T-helper 1 cell treated with Interleukin-12 subunit alpha and Interleukin-12 subunit beta and Interleukin-4 antibody, amounts not matched to agents 30 ng/mL and 1 ng/mL, for 36 hours (primary cell): ENCODE data around the gene PIK3R6. TPM values are rescaled to one million over a fixed set of nuclear protein-coding genes. Genes with fewer than 3 reads are reported as not detected.

ENCODE experiments used
- intact Hi-C: fragments of 100-400 bp; cut with micrococcal nuclease; formaldehyde crosslinking; loops from one replicate; pipeline ENCODE4 v1.15.1; 2024
- total RNA-seq: library from RNA; stranded (reverse); gene quantifications from 2 replicates; pipeline ENCODE4 v1.2.3, GENCODE V29; 2022

The PIK3R6 gene
- total RNA-seq, 1 donor from 2014 or later = 4.3 TPM

DNA sequence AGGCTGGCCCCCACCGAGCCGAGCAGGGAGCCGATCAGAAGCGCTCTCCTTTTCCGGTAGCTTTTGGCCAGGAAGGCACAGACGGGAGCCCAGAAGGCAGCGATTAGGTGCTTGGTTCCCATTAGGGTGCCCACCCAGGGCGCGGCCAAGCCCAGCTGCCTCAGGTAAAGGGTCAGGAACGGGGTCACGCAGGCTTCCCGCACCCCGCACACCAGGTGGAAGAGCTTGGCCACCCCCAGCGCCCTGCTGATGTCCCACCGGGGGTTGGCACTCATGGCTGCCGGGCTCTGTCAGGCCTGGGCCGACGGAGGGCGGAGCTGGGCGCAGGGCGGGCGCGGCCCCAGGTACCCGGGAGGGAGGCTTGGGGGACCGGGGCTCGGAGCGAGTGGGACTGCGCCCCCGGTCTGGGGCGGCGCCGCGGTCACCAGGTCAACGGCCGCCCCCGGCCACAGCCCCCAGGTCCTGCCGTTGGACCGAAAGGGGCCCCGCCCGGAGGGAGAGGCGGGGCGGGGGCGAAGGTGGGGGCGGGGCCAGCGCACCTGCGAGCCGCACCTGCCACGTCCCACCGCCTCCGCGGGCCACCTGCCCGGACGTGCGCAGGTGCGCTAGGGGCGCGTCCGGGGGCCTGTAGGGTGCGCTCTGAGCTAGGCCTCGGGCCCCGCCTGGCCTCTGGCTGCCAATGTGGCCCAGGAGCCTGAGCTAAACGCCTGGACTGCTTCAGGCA lies 68.5 kb downstream of the PIK3R6 start, which contains the start of gene MFSD6L:
TSS of gene MFSD6L (minus strand) at position 520 of the 724 bp plus-strand sequence. CDS start at position 275, 245 bp downstream.
- intact Hi-C loops = no loop called here

GRCh38 chr17:8798176-8798845 lies 69.2 kb downstream of the PIK3R6 start:
- intact Hi-C loops = no loop called here

- intact Hi-C loops = no loop called here
Observed at GRCh38 chr17:8797621-8798175, 69.8 kb downstream of the PIK3R6 start.

DNA sequence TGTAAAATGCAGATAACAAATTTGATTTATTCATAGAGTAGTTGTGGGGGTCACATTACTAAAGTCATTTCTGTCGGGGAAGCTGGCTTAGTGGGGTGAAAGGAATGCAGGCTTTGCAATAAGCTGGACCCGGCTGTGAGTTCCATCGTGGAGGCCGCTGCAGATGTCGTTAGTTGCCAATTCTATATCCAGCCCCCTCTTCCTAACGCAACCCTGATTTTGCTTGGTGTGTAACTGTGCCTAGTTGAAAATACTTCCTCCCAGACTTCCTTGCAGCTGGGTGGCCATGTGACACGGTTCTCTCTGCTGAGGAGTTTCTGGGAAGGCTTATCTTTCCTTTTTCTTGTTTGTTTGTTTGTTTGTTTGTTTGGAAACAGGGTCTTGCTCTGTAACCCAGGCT lies 72.8 kb downstream of the PIK3R6 start:
- intact Hi-C loops = no loop called here

GRCh38 chr17:8793649-8794048 lies 73.8 kb downstream of the PIK3R6 start:
- intact Hi-C loops = no loop called here

GRCh38 chr17:8792646-8793045 lies 74.8 kb downstream of the PIK3R6 start:
- intact Hi-C loops = no loop called here

GRCh38 chr17:8791910-8792270 lies 75.6 kb downstream of the PIK3R6 start:
- intact Hi-C loops = no loop called here

- intact Hi-C loops = no loop called here
Observed at GRCh38 chr17:8791248-8791909, 76.1 kb downstream of the PIK3R6 start.

DNA sequence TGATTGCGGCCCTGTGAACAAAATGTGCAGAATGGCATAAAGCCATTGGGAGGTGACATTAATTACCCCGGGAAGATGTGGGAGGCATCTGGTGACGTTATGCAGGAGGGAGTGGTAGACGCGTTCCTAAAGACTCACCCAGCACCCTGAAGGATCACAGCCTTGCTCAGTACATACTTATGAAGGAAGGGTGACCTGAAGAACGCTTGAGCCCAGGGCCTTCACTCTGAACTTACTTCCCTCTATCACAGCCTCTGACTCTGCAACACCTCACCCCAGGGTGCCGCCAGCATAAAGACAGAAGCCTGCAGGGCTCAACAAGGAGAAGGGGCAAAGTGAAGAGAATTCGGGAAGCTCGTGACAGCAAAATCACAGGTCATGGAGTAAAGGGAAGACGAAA lies 77.7 kb downstream of the PIK3R6 start:
- intact Hi-C loops = loop anchor here (10.0 kb wide), 1 partner anchor 105 kb away; no protein-coding TSS in a partner anchor

- intact Hi-C loops = loop anchor here (10.0 kb wide), 1 partner anchor 106 kb away; no protein-coding TSS in a partner anchor
Observed at GRCh38 chr17:8788998-8789397, 78.5 kb downstream of the PIK3R6 start.

- intact Hi-C loops = loop anchor here (1.0 to 10.0 kb wide), 3 partner anchors 109 to 375 kb away; no protein-coding TSS in a partner anchor
Observed at GRCh38 chr17:8785547-8786413, 81.7 kb downstream of the PIK3R6 start.

- intact Hi-C loops = loop anchor here (10.0 kb wide), 1 partner anchor 113 kb away; no protein-coding TSS in a partner anchor
Observed at GRCh38 chr17:8782176-8782575, 85.3 kb downstream of the PIK3R6 start.

DNA sequence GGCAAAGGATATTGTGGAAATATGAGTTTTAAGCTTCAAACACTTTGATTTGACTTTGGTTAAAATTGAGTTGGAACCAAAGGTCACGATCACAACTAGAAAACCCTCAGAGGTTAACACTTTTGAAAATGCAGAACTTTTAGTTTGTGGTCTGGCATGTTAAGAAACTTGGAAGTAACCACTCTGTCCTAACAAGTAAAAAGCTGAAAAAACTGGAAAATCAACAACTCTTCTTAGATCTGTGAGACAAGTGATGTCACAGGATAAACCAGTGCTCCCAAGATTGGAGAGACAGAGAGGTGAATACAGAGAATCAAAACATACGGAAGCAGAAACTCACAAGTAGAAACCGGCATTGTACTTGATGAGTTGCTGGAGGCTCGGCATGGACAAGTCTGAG lies 85.7 kb downstream of the PIK3R6 start:
- intact Hi-C loops = loop anchor here (10.0 kb wide), 1 partner anchor 113 kb away; no protein-coding TSS in a partner anchor

- intact Hi-C loops = no loop called here
Observed at GRCh38 chr17:8776881-8777280, 90.6 kb downstream of the PIK3R6 start.

DNA sequence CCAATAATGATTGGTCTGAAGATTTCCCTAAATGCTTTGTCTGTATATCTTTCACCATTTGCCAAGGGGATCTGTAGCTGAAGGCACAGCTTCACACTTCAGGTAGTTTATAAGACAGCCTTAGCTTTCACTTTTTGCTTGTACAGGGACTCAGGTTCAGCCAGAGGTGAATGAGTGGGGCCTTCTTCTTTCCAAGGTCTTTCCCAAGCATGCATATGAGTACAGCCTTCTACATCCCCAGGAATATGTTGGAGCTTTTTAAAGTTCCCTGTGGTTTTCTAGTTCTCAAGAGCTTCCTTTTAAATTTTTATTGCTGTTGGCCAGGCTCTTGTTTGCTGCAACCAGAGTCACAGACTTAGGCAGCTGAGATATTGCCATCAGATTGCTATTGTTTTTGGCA lies 91.2 kb downstream of the PIK3R6 start:
- intact Hi-C loops = no loop called here

DNA sequence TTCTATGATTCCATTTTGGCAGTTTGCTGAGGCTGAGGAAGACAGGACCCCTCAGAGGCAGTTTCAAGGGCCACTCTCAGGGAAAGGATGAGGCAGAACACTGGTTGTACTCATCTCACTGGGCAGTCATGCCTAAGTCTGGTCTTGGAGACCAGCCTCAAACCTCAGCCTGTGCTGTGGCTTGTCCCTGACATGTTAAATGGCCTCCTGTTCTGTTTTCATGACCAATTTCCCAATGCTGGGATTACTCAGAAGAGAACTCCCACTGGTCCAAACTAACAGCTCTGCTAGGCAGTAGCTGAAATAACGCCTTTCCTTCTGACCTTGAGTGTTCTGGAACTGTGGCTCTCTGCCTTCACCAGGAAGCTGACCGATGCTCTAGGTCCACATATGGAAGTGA lies 100.7 kb downstream of the PIK3R6 start:
- intact Hi-C loops = no loop called here

- intact Hi-C loops = no loop called here
Observed at GRCh38 chr17:8762012-8762411, 105.5 kb downstream of the PIK3R6 start.

GRCh38 chr17:8758137-8758596 lies 109.3 kb downstream of the PIK3R6 start, which contains the start of gene SPDYE4:
SPDYE4 (minus strand) TSS chr17:8758546; CDS start chr17:8758382, 164 bp downstream.
- intact Hi-C loops = no loop called here

DNA sequence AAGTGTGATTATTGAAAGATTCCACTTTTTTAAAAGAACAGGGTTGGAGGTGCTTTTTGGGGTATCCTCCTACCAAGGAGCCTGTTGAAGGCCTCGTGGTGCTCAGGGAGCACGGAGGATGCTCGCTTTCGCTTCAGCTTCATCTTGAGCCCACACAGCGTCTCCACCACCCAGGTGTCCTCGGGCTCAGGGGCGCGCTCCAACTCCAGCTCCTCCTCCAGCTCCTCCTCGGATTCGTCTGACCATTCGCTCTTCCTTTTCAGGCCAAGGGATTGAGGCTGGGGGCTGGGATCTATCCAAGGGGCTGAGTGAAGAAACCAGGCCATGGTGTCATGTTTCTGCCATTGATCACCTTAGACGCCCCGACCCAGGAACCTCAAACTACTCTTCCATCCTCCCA lies 110.3 kb downstream of the PIK3R6 start:
- intact Hi-C loops = no loop called here

DNA sequence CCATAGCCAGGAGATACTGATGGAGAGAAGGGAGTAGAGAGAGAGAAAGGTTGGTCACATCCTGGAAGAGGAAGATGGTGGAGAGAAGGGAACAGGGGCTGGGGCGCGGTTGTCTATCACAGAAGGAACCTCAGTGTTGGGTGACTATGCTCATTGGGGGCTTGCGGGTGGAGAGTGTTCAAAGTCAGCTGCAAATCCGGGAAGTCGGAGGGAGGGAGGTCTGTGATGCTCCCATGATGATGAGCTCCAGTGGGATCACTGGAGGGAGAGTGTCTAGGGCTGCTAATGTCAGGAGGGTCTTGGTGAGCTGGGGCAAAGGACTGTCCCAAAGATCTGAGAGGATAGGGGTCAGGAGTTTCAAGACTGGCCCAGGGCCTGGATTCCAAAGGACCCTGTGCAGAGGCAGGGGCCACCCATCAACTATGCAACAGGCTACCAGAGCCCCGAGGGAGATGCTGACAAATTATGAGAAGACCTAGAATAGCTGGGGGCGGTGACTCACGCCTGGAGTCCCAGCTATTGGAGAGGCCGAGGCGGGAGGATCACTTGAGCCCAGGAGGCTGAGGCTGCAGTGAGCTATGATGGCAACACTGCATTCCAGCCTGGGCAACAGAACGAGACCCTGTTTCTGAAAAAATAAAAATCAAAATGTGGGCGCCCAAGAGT lies 111.8 kb downstream of the PIK3R6 start:
- intact Hi-C loops = no loop called here
